Activated CD4-positive, alpha-beta memory T cell treated with anti-CD3 and anti-CD28 coated beads for 36 hours (primary cell): ENCODE measurements around the gene GNG13. TPM values are rescaled to one million over a fixed set of nuclear protein-coding genes. Genes with fewer than 3 reads are reported as not detected.

Experiments
- CTCF ChIA-PET: fragments of 350-600 bp; sonication (Branson Sonifier 250); formaldehyde crosslinking; loops from one replicate; lab custom pipeline; 2021; ENCODE audit warnings: antibody characterized with exemption, inconsistent platforms; lab: Charles Lee
- POLR2A ChIA-PET: fragments of 350-600 bp; sonication (Branson Sonifier 250); formaldehyde crosslinking; loops from one replicate; lab custom pipeline; 2021; ENCODE audit warnings: antibody characterized with exemption; lab: Charles Lee
- DNase-seq: peaks from one replicate; pipeline ENCODE4 v3.0.0-alpha.2; 2020
- H3K27ac Mint-ChIP-seq: one replicate; pipeline ENCODE4 v1.8.0; 2021; ENCODE audit warnings: mixed read lengths
- H3K27me3 Mint-ChIP-seq: one replicate; pipeline ENCODE4 v1.8.0; 2021; ENCODE audit warnings: mixed read lengths
- H3K36me3 Mint-ChIP-seq: one replicate; pipeline ENCODE4 v1.8.0; 2021; ENCODE audit warnings: mixed read lengths
- H3K4me1 Mint-ChIP-seq: one replicate; pipeline ENCODE4 v1.8.0; 2021; ENCODE audit warnings: low read depth, mixed read lengths
- H3K4me3 Mint-ChIP-seq: one replicate; pipeline ENCODE4 v1.8.0; 2021; ENCODE audit warnings: mild to moderate bottlenecking, mixed read lengths
- H3K9me3 Mint-ChIP-seq: one replicate; pipeline ENCODE4 v1.8.0; 2021; ENCODE audit warnings: mixed read lengths
- intact Hi-C: fragments of 100-400 bp; cut with micrococcal nuclease; formaldehyde crosslinking; loops from one replicate; pipeline ENCODE4 v1.15.1; 2023
- total RNA-seq, 2 experiments: library from RNA; stranded (reverse); gene quantifications; one replicate each; pipeline ENCODE4 v1.2.3, GENCODE V29; 2021

GNG13 gene
- total RNA-seq, 2 experiments from 2014 or later = not detected

DNA sequence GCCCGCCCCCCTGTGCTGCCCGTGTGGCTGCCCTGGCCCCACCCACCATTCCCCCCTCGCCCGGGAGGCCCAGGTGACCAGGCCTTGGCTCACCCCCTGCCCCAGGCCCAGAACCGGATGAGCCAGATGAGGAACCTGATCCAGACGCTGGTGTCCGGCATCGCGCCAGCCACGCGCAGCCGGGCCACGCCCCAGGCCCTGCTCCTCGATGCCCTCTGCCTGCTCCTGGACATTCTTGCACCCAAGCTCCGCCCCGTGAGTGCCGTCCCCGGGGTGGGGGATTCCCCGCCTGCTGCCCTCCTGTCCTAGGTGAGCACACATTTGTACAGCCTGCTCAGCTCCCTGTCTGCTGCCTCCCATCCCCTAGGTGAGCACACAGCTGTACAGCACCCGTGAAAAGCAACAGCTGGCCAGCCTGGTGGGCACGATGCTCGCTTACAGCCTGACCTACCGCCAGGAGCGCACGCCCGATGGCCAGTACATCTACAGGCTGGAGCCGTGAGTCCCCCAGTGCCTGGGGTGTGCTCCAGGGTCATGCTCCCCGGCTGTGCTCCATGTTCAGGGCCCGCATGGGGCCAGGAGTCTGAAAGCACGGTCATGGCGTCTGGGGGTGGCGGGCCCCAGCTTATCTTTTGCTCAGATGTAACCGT, 4.8 kb downstream of the GNG13 start:
- Mint-ChIP-seq H3K36me3 (peaks cover 26% of the 10 kb centered on the region), H3K9me3 (no peaks in the 10 kb centered on the region), H3K4me1 (no peaks in the 10 kb centered on the region), H3K27me3 (peaks cover 2% of the 10 kb centered on the region), H3K27ac (no peak overlapping the region), H3K4me3 (no peak overlapping the region)
- ChIA-PET CTCF (no interaction called here), POLR2A (no interaction called here)
- no peak for DNase-seq
- intact Hi-C loops = no loop called here

DNA sequence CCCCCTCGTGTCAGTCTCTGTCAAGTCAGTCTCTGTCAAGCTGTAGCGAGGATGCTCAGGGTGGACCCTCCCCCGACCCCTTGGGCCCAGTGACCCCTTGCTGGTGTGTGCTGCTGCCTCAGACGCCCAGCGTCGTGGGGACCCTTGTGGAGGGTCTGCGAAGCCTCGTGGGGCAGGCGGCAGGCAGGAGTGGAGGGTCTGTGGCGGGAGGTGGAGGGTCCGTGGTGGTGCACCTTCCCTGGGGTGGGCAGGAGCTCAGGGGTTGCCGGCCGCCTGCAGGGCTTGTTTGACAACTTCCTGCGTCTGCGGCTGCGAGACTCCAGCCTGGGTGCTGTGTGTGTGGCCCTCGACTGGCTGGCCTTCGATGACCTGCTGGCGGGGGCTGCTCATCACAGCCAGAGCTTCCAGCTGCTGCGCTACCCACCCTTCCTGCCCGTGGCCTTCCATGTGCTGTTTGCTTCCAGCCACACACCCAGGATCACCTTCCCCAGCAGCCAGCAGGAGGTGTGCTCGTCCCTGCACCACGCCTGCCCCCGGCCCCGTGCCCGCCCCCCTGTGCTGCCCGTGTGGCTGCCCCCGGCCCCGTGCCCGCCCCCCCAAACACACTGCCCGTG, 5.6 kb downstream of the GNG13 start:
- peaks cover under 1% of the 10 kb centered on the region for H3K4me1 Mint-ChIP-seq
- POLR2A ChIA-PET = no interaction called here
- intact Hi-C loops = no loop called here
- CTCF ChIA-PET = no interaction called here
- no peak for DNase-seq
- H3K27me3 Mint-ChIP-seq = peaks cover 2% of the 10 kb centered on the region
- H3K9me3 Mint-ChIP-seq = no peaks in the 10 kb centered on the region
- no peak overlapping the region for H3K4me3 Mint-ChIP-seq
- no peak overlapping the region for H3K27ac Mint-ChIP-seq
- H3K36me3 Mint-ChIP-seq = peaks cover 27% of the 10 kb centered on the region

DNA sequence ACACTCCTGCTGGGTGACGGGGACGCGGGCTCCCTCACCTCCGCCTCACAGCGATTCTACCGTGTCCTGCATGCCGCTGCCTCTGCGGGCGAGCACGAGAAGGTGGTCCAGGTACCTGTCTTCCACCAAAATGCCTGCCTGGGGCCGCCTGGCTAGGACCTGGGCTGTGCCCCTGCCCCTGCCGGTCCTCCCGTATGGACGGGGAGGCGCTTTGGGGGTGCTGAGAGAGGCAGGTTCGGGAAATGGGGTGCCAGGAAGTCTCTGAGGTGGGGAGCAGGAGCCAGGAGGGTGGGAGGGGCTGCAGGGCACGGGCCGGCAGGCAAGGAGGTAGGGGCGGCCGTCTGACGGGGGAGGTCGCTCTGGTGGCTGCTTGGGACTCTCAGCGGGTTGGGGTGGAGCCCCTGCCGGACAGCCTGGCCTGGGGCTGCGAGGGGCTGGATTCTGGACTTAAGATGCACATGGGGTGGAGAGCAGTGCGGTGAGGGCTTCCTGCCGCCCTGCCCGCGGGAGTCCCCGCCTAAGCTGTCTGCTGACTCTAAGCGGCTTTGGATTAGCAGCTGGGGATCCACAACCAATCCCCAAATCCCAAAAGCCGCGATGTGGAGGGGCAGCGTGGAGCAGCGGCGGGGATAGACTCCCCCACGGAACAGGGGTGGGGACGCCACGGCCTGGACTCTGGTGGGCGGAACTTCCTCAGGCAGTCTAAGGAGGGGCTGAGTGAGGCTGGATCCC, 6.3 kb downstream of the GNG13 start:
- Mint-ChIP-seq H3K27ac (no peak overlapping the region), H3K4me1 (peaks cover 2% of the 10 kb centered on the region), H3K9me3 (no peaks in the 10 kb centered on the region), H3K27me3 (peaks cover 2% of the 10 kb centered on the region), H3K36me3 (peaks cover 29% of the 10 kb centered on the region), H3K4me3 (no peak overlapping the region)
- ChIA-PET CTCF (no interaction called here), POLR2A (no interaction called here)
- intact Hi-C loops = no loop called here
- DNase-seq = no peak

DNA sequence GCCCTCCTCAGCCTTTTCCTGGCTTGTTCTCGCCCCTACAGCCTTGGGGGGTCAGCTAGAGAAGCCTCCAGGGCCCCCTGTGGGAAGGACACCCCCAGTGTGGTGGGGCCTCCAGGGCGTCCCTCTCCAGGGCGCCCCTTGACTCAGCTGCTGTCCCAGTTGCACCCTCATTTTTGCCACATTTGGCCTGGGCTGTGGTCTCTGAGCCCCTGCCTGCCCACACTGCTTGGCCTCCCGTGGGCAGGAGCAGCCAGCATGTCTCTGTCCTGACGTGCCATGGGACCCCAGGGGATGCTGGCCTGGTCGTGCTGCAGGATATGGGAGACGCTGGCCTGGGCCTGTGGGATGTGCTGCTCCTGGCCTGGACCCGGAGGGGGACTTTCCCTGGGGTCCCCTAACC, 7.1 kb downstream of the GNG13 start:
- DNase-seq = no peak
- intact Hi-C loops = no loop called here
- H3K36me3 Mint-ChIP-seq = peaks cover 28% of the 10 kb centered on the region
- H3K27ac Mint-ChIP-seq = no peak overlapping the region
- ChIA-PET CTCF (no interaction called here), POLR2A (no interaction called here)
- peaks cover 1% of the 10 kb centered on the region for H3K27me3 Mint-ChIP-seq
- peaks cover 2% of the 10 kb centered on the region for H3K4me1 Mint-ChIP-seq
- H3K4me3 Mint-ChIP-seq = no peak overlapping the region
- no peaks in the 10 kb centered on the region for H3K9me3 Mint-ChIP-seq

DNA sequence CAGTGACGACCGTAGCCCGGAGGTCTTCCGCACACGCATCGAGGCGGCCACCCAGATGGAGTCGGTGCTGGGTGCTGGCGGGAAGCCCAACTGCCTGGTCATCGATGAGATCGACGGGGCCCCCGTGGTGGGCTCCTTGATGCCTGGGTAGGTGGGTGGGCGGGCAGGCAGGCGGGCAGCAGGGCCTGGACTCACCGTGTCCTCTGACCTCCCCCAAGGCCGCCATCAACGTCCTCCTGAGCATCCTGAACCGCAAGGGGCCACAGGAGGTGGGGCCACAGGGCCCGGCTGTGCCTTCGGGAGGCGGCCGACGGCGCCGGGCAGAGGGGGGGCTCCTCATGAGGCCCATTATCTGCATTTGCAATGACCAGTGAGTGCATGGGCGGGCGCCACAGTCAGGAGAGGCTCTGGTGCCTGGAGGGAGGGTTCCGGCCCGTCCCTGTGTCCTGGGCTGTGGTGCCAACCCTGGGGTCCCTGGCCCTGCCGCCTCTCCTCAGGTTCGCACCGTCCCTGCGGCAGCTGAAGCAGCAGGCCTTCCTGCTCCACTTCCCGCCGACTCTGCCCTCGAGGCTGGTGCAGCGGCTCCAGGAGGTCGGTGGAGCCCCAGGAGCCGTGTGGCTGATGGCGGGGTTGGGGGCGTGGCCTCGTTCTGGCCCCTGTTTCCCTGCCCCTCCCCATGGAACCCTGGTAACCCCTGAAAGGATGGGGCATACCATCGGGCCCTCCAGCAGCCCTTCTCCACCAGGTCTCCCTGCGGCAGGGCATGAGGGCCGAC, 8.1 kb downstream of the GNG13 start:
- ChIA-PET POLR2A (no interaction called here), CTCF (no interaction called here)
- H3K9me3 Mint-ChIP-seq = no peaks in the 10 kb centered on the region
- H3K4me3 Mint-ChIP-seq = no peak overlapping the region
- H3K27me3 Mint-ChIP-seq = no peaks in the 10 kb centered on the region
- no peak overlapping the region for H3K27ac Mint-ChIP-seq
- peaks cover 21% of the 10 kb centered on the region for H3K36me3 Mint-ChIP-seq
- peaks cover 2% of the 10 kb centered on the region for H3K4me1 Mint-ChIP-seq
- DNase-seq = no peak
- intact Hi-C loops = no loop called here

DNA sequence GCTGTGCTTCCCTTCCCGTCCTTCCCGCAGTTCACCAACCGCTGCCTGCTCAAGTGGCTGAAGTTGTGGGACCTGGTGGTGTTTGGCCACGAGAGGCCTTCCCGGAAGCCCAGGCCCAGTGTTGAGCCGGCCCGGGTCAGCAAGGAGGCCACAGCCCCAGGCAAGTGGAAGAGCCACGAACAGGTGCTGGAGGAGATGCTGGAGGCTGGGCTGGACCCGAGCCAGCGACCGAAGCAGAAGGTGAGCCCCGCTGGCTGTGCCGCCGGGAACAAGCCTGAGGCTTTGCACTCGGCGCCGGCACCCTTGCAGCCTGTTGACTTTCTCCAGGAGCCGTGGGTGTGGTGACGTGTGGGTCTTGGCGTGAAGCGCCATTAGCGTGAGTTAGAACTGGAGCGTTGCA, 9.4 kb downstream of the GNG13 start:
- H3K36me3 Mint-ChIP-seq = peaks cover 11% of the 10 kb centered on the region
- ChIA-PET POLR2A (no interaction called here), CTCF (no interaction called here)
- no peaks in the 10 kb centered on the region for H3K27me3 Mint-ChIP-seq
- no peak overlapping the region for H3K27ac Mint-ChIP-seq
- intact Hi-C loops = no loop called here
- no peak overlapping the region for H3K4me3 Mint-ChIP-seq
- H3K9me3 Mint-ChIP-seq = no peaks in the 10 kb centered on the region
- no peak for DNase-seq
- peaks cover 5% of the 10 kb centered on the region for H3K4me1 Mint-ChIP-seq

DNA sequence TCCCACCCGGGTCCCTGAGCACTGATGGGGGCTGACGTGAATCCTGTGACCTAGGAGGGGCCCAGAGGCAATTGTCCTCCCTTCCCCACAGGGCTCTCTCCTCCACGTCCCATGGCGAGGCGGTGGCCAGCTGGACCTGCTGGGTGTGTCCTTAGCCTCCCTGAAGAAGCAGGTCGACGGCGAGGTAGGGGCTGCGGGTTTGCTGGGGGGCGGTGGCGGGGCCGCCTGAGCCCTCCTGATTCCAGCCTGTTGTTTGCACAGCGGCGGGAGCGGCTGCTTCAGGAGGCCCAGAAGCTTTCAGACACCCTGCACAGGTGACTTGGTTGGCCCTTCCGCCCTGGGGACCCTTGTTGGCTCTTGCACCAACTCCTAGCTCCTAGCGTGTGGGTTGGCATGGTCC, 10.4 kb downstream of the GNG13 start:
- Mint-ChIP-seq H3K27ac (no peak overlapping the region), H3K9me3 (no peaks in the 10 kb centered on the region), H3K4me3 (peak overlapping the region; percentile 55), H3K4me1 (peaks cover 5% of the 10 kb centered on the region), H3K27me3 (no peaks in the 10 kb centered on the region), H3K36me3 (peaks cover 11% of the 10 kb centered on the region)
- CTCF ChIA-PET = interaction anchor here (8.0 kb wide), 1 partner anchor 76 kb away, joined by 120 read pairs; the partner anchor contains the start of gene METRN
- DNase-seq = no peak
- POLR2A ChIA-PET = no interaction called here
- intact Hi-C loops = no loop called here

DNA sequence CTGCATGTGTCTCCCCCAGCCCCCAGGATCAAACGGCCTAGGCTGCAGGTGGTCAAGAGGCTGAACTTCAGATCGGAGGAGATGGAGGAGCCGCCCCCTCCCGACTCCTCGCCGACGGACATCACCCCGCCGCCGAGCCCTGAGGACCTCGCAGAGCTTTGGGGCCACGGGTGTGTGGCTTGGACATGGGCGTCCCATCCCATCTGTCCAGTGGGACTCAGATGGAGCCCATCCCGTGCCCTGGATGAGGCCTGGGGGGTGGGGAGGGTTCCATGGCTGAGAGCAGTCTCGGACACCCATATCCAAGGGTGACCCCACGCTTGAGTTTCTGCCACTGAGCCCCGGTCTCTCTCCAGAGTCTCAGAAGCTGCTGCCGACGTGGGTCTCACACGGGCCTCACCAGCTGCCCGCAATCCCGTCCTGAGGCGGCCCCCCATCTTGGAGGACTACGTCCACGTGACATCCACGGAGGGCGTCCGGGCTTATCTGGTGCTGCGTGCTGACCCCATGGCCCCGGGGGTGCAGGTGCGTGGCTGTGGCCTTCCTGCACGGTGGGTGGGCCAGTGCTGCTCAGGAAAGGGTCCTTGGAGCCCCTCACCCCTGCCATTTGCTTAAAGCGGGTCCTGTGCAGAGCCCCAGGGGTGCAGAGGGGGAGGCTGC, 11.2 kb downstream of the GNG13 start:
- Mint-ChIP-seq H3K27ac (no peak overlapping the region), H3K27me3 (no peaks in the 10 kb centered on the region), H3K4me1 (peaks cover 5% of the 10 kb centered on the region), H3K9me3 (no peaks in the 10 kb centered on the region), H3K36me3 (peaks cover 11% of the 10 kb centered on the region), H3K4me3 (peak overlapping the region; percentile 80)
- POLR2A ChIA-PET = interaction anchor here (1.1 to 1.5 kb wide), 3 partner anchors 12 to 181 kb away, joined by 3 to 7 read pairs (median 5); partner anchors contain the start of gene GNG13
- intact Hi-C loops = no loop called here
- no peak for DNase-seq
- CTCF ChIA-PET = interaction anchor here (1.0 to 8.0 kb wide), 3 partner anchors 53 to 75 kb away, joined by 3 to 120 read pairs (median 4); partner anchors contain the start of gene METRN

DNA sequence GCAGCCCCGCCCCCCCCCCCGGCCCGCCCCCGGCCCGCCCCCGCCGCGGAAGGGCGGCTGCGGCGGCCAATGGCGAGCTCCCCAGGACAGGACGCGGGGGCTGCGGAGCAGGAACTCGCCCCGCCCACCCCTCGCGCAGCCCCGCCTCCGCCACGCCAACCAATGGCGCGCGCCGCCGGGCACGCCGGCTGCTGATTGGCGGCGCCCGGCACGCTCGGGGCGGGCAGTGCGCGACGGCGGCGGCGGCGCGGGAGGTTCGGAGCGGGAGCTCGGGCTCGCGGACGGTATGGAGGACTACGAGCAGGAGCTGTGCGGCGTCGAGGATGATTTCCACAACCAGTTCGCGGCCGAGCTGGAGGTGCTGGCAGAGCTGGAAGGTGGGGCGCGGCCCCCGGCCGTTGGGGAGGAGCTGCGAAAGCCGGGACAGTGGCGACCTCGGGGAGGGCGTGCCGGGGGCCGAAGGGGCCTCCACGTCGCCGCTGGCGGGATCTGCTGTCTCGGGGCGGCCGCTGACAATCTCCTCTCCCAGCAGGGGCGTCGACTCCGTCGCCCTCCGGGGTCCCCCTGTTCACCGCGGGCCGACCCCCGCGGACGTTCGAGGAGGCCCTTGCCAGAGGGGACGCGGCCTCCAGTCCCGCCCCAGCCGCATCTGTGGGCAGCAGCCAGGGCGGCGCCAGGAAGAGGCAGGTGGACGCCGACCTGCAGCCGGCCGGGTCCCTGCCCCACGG, 12.0 kb downstream of the GNG13 start, which contains the start of gene CHTF18:
CHTF18 (plus strand) TSS at position 222 of the 728 bp plus-strand sequence; CDS start at position 287, 65 bp downstream.
- Mint-ChIP-seq H3K36me3 (peaks cover 11% of the 10 kb centered on the region), H3K4me3 (peak within 1 kb of the TSS; percentile 87), H3K27me3 (no peaks in the 10 kb centered on the region), H3K4me1 (peaks cover 5% of the 10 kb centered on the region), H3K9me3 (no peaks in the 10 kb centered on the region), H3K27ac (peak within 1 kb of the TSS; percentile 60)
- CTCF ChIA-PET = interaction anchor here (0.7 to 8.0 kb wide), 6 partner anchors 15 to 74 kb away, joined by 3 to 120 read pairs (median 4); partner anchors contain the start of genes ANTKMT and METRN
- peak; percentile 97 for DNase-seq
- intact Hi-C loops = no loop called here
- POLR2A ChIA-PET = interaction anchor here (0.5 to 1.5 kb wide), 7 partner anchors 12 to 1804 kb away, joined by 3 to 7 read pairs (median 5); partner anchors contain the start of genes ANTKMT and GNG13

DNA sequence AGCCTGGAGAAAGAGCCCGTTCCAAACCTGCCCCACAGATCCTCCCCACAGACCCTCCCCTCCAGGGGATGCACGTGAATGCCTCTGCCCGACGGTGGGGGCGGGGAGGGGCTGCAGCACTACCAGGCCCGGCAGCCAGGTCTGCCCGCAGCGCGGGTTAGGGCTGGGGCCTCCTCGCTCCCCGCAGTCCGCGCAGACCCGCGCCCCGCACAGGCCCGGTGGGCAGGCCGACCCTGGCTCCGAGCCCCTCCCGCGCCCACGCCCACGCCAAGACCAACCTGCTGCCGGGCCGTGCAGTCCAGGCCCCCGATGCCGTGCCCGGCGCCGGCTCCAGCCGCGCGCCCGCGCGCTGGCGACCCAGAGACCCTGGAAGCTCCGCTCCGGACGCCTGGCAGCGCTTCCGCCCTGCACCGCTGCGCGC, 12.5 kb downstream of the GNG13 start, which contains the start of gene RPUSD1:
RPUSD1 (minus strand) TSS at position 404 of the 421 bp plus-strand sequence. CDS start 644 bp downstream, outside the sequence.
- peak within 1 kb of the TSS; percentile 60 for H3K27ac Mint-ChIP-seq
- H3K36me3 Mint-ChIP-seq = peaks cover 11% of the 10 kb centered on the region
- H3K4me1 Mint-ChIP-seq = peaks cover 5% of the 10 kb centered on the region
- intact Hi-C loops = no loop called here
- ChIA-PET POLR2A (interaction anchor here (0.5 to 1.5 kb wide), 6 partner anchors 13 to 1805 kb away, joined by 3 to 7 read pairs (median 5); partner anchors contain the start of genes ANTKMT and GNG13), CTCF (interaction anchor here (1.0 to 8.0 kb wide), 5 partner anchors 16 to 74 kb away, joined by 3 to 120 read pairs (median 4); partner anchors contain the start of genes ANTKMT and METRN)
- no peaks in the 10 kb centered on the region for H3K27me3 Mint-ChIP-seq
- DNase-seq = no peak
- peak within 1 kb of the TSS; percentile 87 for H3K4me3 Mint-ChIP-seq
- no peaks in the 10 kb centered on the region for H3K9me3 Mint-ChIP-seq
